Vagina (tissue), 2 donors: ENCODE data around the gene CDK14.

ENCODE experiments used
- POLR2A ChIP-seq, 2 donors: fragments of 450-650 bp; IDR thresholded peaks; one replicate each; pipeline ENCODE4 v1.6.1; 2017; ENCODE audit warnings: antibody characterized with exemption in 2 of 2, mild to moderate bottlenecking in 2 of 2, moderate library complexity in 2 of 2
- POLR2AphosphoS5 ChIP-seq, 2 donors: sonication (generic); formaldehyde crosslinking; IDR thresholded peaks; one replicate each; pipeline ENCODE4 v1.9.0; 2017; ENCODE audit warnings: antibody characterized with exemption in 2 of 2, mild to moderate bottlenecking in 2 of 2, low read depth in 1 of 2; ENCODE audit not compliant: insufficient read depth in 1 of 2
- TF ChIP-seq, protein P1 (sequence below), 3 experiments: fragments of 450-650 bp in 2 of 3; fragments of 200-600 bp in 1 of 3; sonication (generic) in 1 of 3; IDR thresholded peaks; one replicate each; pipeline ENCODE4 v1.5.1; 2017 to 2019; ENCODE audit warnings: antibody characterized with exemption in 3 of 3, mild to moderate bottlenecking in 2 of 3, moderate library complexity in 2 of 3

DNA sequence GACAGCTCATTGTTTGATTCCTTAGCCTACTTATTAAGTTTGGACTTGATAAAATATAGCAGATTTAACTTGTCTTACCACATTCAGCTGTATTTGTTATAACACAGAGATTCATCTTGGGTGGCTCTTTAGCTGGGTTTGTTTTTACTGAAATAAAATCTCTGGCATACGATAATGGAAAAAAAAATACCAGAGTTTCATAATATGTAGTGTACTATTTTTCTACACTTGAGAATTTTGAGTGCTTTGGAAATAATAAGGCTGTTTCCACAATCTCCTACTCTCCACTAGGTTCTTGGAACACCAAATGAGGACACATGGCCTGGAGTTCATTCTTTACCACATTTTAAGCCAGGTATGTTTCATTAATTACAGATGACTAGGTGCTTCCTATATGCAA, 449.5 kb downstream of the CDK14 start:
- TF ChIP-seq POLR2A (IDR thresholded peaks at IDR 0.05) (no peak), POLR2AphosphoS5 (IDR thresholded peaks at IDR 0.05; ENCODE audit: insufficient read depth in 1 of 2, low read depth in 1 of 2) (no peak)
- TF ChIP-seq, protein P1, sequence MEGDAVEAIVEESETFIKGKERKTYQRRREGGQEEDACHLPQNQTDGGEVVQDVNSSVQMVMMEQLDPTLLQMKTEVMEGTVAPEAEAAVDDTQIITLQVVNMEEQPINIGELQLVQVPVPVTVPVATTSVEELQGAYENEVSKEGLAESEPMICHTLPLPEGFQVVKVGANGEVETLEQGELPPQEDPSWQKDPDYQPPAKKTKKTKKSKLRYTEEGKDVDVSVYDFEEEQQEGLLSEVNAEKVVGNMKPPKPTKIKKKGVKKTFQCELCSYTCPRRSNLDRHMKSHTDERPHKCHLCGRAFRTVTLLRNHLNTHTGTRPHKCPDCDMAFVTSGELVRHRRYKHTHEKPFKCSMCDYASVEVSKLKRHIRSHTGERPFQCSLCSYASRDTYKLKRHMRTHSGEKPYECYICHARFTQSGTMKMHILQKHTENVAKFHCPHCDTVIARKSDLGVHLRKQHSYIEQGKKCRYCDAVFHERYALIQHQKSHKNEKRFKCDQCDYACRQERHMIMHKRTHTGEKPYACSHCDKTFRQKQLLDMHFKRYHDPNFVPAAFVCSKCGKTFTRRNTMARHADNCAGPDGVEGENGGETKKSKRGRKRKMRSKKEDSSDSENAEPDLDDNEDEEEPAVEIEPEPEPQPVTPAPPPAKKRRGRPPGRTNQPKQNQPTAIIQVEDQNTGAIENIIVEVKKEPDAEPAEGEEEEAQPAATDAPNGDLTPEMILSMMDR (IDR thresholded peaks at IDR 0.05) = no peak
